ENCODE results near the gene CDK5RAP2. TPM values are rescaled to one million over a fixed set of nuclear protein-coding genes. Genes with fewer than 3 reads are reported as not detected.

The CDK5RAP2 gene
- total and polyA plus RNA-seq, 8 donors: 14.8 to 37.1 (median 21.7) TPM

DNA sequence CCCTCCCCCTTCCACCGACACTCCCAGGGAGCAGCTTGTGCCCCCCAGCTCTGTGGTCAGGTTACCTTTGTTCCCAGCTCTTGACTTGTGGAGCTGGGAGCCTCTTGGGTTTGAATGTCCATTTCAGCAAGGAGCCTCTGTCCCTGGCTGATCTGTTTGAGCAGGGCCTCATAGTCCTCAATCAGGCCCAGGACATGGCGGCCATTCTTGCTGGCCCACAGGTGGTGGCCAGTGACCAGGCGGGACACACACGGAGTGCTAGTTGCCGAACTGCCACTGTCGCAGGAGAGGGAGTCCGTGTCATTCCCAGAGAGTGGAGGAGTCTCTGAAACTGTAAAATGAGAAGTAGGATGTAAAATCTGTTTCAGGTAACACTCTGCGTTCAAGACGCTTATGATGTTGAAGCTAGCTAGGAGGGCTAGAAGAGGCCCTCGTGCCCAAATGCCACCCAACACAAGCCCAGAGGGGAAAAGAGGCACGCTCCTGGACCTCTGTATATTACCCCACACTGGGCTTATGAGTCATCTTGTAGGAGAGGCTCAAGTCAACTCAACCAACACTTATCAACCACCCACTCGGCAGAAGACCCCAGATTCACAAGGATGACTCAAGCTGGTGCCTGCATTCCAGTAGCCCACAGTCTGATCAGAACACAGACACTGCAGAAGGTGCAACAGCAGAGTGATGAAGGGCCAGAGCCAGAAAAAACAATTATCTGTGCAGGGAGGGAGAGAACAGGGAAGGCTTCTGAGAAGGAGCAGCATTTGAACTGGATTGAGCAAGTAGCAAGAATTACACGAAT is 177.0 kb downstream of the CDK5RAP2 start:
- no peak for FAIRE-seq

DNA sequence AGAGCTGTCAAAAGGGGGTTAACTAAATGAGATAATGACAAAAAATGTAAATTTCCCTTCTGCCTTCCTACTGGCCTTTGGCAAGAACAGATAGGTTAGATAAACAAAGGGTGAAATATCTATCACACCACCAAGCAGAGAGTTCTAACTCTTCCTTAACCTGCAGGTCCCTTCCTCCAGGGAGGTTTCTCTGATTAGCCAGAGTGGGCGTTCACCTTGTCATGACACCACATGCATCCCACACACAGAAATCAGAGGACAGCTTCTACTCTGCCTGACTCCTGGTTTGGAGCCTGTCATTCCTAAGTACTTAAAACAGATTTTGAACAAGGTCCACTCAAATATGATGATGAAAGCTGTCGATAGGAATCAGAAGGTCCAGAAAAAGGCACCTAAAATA is 180.0 kb downstream of the CDK5RAP2 start:
- Histone ChIP-seq H3K4me3 (no peak overlapping the region), H3K4me1 (no peaks in the 10 kb centered on the region), H3K36me3 (peaks cover 0 to 20% (median 12%) of the 10 kb centered on the region in 3 donors), H3K27ac (no peak overlapping the region), H3K9me3 (no peaks in the 10 kb centered on the region), H3K27me3 (no peaks in the 10 kb centered on the region)
- intact Hi-C loops (cut with DNase I): no loop called here
- 91 to 92% methylated on average over 2 of the region's 2 CpGs for WGBS, 2 donors
- ATAC-seq: no peak
- no peak for DNase-seq
- FAIRE-seq: no peak
- TF ChIP-seq, protein P1, sequence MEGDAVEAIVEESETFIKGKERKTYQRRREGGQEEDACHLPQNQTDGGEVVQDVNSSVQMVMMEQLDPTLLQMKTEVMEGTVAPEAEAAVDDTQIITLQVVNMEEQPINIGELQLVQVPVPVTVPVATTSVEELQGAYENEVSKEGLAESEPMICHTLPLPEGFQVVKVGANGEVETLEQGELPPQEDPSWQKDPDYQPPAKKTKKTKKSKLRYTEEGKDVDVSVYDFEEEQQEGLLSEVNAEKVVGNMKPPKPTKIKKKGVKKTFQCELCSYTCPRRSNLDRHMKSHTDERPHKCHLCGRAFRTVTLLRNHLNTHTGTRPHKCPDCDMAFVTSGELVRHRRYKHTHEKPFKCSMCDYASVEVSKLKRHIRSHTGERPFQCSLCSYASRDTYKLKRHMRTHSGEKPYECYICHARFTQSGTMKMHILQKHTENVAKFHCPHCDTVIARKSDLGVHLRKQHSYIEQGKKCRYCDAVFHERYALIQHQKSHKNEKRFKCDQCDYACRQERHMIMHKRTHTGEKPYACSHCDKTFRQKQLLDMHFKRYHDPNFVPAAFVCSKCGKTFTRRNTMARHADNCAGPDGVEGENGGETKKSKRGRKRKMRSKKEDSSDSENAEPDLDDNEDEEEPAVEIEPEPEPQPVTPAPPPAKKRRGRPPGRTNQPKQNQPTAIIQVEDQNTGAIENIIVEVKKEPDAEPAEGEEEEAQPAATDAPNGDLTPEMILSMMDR (IDR thresholded peaks at IDR 0.05): no peak

More for the DNA sequence above, 177.0 kb downstream of the CDK5RAP2 start:
- H3K36me3 ChIP-seq: peaks cover 0 to 20% (median 16%) of the 10 kb centered on the region in 3 donors
- no peak overlapping the region for H3K4me3 ChIP-seq
- intact Hi-C loops (cut with DNase I): no loop called here
- H3K4me1 ChIP-seq: no peaks in the 10 kb centered on the region
- no peaks in the 10 kb centered on the region for H3K9me3 ChIP-seq
- peak in 2 of 4 donors; percentile 36 to 73 for ATAC-seq
- no peak for DNase-seq
- no peak overlapping the region for H3K27ac ChIP-seq
- 93 to 96% methylated on average over 13 of the region's 13 CpGs for WGBS, 2 donors
- no peaks in the 10 kb centered on the region for H3K27me3 ChIP-seq
- TF ChIP-seq, protein P1 (IDR thresholded peaks at IDR 0.05): no peak

DNA sequence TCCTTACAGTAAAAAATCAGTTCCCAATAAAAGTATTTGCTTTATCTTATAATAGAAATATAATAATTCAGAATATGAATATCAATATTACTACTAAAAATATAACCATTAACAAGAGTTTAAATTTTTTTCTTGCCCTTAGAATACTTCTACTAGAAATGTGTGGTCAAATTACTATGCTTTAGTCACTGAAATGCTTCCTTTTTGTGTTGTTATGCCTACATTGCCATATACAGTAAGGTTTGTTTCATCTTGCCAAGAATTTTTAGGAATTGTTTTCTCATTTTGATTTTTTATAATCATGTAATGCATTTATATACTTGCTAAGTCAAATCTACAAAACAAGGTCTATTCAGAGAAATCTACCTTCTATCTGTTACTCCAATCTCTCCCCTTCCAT is 181.7 kb downstream of the CDK5RAP2 start:
- Histone ChIP-seq H3K36me3 (peaks cover 4 to 30% (median 20%) of the 10 kb centered on the region in 3 donors), H3K27ac (no peak overlapping the region), H3K27me3 (no peaks in the 10 kb centered on the region), H3K4me1 (no peaks in the 10 kb centered on the region), H3K9me3 (no peaks in the 10 kb centered on the region), H3K4me3 (no peak overlapping the region)
- ATAC-seq (no peak), FAIRE-seq (no peak), DNase-seq (no peak)
- intact Hi-C loops (cut with DNase I): no loop called here
- TF ChIP-seq, protein P1 (IDR thresholded peaks at IDR 0.05): no peak

DNA sequence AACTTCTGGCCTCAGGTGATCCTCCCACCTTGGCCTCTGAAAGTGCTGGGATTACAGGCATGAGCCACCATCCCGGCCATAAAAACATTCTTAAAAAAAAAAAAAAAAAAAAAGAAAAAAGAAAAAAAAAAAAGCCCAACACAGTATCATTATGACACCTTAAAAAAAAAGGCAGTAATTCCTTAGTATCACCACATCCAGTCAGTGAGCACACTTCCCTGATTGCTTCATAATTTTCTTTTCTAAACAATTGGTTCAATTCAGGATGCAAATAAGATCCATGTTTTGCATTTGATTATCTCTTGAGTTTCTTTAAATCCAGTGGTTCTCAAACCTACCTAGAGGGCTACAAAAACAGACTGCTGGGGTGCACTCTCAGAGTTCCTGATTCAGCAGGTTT is 182.5 kb downstream of the CDK5RAP2 start:
- intact Hi-C loops (cut with DNase I): no loop called here
- TF ChIP-seq, protein P1 (IDR thresholded peaks at IDR 0.05): no peak
- no peaks in the 10 kb centered on the region for H3K27me3 ChIP-seq
- no peak for ATAC-seq
- H3K4me1 ChIP-seq: no peaks in the 10 kb centered on the region
- H3K4me3 ChIP-seq: no peak overlapping the region
- no peaks in the 10 kb centered on the region for H3K9me3 ChIP-seq
- no peak for DNase-seq
- 97 to 100% methylated on average over 1 of the region's 1 CpG for WGBS, 2 donors
- H3K36me3 ChIP-seq: peaks cover 4 to 22% (median 14%) of the 10 kb centered on the region in 3 donors
- FAIRE-seq: no peak
- no peak overlapping the region for H3K27ac ChIP-seq

DNA sequence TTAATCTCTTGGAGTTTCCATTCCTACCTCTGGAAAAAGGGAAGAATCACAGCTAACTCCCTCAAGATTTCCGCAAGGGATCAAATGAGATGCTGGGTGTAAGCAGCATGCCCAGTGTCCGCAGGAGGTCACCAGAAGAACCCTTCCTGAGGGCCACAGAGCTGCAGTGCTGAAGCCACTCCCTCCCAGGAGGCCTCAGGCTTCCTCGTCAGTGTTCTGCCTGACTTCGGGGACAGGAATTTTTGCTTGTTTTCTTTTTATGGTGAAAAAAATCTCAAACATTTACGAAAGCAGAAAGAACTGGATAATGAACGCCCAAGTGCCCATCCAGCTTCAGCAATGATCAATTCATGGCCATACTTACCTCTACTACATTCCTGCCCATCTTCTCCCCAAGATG is 183.0 kb downstream of the CDK5RAP2 start:
- H3K36me3 ChIP-seq: peaks cover 4 to 26% (median 13%) of the 10 kb centered on the region in 3 donors
- TF ChIP-seq, protein P1 (IDR thresholded peaks at IDR 0.05): no peak
- H3K27ac ChIP-seq: no peak overlapping the region
- WGBS, 2 donors: 96 to 99% methylated on average over 6 of the region's 6 CpGs
- H3K9me3 ChIP-seq: no peaks in the 10 kb centered on the region
- intact Hi-C loops (cut with DNase I): no loop called here
- H3K27me3 ChIP-seq: no peaks in the 10 kb centered on the region
- no peak for DNase-seq
- no peak overlapping the region for H3K4me3 ChIP-seq
- no peak for ATAC-seq
- no peaks in the 10 kb centered on the region for H3K4me1 ChIP-seq
- FAIRE-seq: no peak
